ENCODE results near the gene PDZD8. TPM values are rescaled to one million over a fixed set of nuclear protein-coding genes. Genes with fewer than 3 reads are reported as not detected.

PDZD8 gene
- total RNA-seq, 1 experiment from 2014 or later, result 13.6 TPM

GRCh38 chr10:117351558-117351957 is 23.7 kb downstream of the PDZD8 start:
- Histone ChIP-seq H3K4me3 (ENCODE audit: low read length) (no peak overlapping the region), H3K9ac (ENCODE audit: low read length) (no peak overlapping the region), H3K9me2 (replicated peaks; ENCODE audit: low read length) (no peaks in the 10 kb centered on the region), H4K20me1 (ENCODE audit: low read length) (no peaks in the 10 kb centered on the region; the same call in 1 of the 2 replicates), H3K27me3 (ENCODE audit: low read length) (no peaks in the 10 kb centered on the region), H3K79me2 (ENCODE audit: low read length) (peaks cover 84% of the 10 kb centered on the region), H3K4me2 (ENCODE audit: low read length) (no peak overlapping the region), H3K36me3 (ENCODE audit: low read depth, low read length) (no peaks in the 10 kb centered on the region), H3F3A (ENCODE audit: low read length, unreplicated experiment) (no peaks in the 10 kb centered on the region), H3K9me3 (ENCODE audit: low read length) (no peaks in the 10 kb centered on the region), H3K4me1 (ENCODE audit: insufficient read depth, low read length) (no peaks in the 10 kb centered on the region), H2AFZ (ENCODE audit: low read length) (no peak overlapping the region), H3K27ac (ENCODE audit: low read length) (no peak overlapping the region)
- BruUV-seq (replicated peaks), result no TSS peak
- ChIA-PET CTCF (no interaction called here), POLR2A (ENCODE audit: unreplicated experiment) (no interaction called here)
- no peak for TF ChIP-seq EZH2 (IDR thresholded peaks at IDR 0.05; ENCODE audit: low read length, unreplicated experiment)
- no peak for TF ChIP-seq EZH2phosphoT487 (IDR thresholded peaks at IDR 0.05; ENCODE audit: borderline replicate concordance, low read length)
- no peak for TF ChIP-seq CTCF (conservative IDR thresholded peaks at IDR 0.05; ENCODE audit: low read depth, low read length)
- ATAC-seq (no peak), DNase-seq (no peak)
- intact Hi-C loops (cut with micrococcal nuclease), result no loop called here

DNA sequence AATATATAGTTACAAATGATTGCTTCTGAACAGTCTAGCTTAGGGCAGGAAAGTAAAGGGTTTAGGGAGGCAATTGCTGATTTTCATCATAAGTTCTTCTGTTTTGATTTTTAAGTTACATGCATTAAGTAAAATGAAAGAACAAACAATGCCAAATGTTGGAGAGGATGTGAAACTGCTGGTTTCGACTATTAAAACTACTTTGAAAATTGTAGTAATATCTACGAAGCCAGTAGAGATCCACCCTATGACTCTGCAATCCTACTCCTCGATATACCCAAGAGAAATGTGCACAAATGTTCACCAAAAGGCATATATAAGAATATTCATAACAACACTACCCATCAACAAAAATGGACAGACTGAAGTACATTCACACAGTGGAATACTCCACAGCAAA is 24.3 kb downstream of the PDZD8 start:
- POLR2A ChIA-PET (ENCODE audit: unreplicated experiment), result no interaction called here

GRCh38 chr10:117348236-117348635 is 27.0 kb downstream of the PDZD8 start:
- CTCF ChIA-PET, result no interaction called here
- intact Hi-C loops (cut with micrococcal nuclease), result no loop called here
- peaks cover 76% of the 10 kb centered on the region for H3K79me2 ChIP-seq (ENCODE audit: low read length)
- no peak for TF ChIP-seq EZH2phosphoT487 (IDR thresholded peaks at IDR 0.05; ENCODE audit: borderline replicate concordance, low read length)
- no peak for TF ChIP-seq EZH2 (IDR thresholded peaks at IDR 0.05; ENCODE audit: low read length, unreplicated experiment)
- TF ChIP-seq CTCF (conservative IDR thresholded peaks at IDR 0.05; ENCODE audit: low read depth, low read length), result no peak
- no peaks in the 10 kb centered on the region for H3K27me3 ChIP-seq (ENCODE audit: low read length)
- H4K20me1 ChIP-seq (ENCODE audit: low read length), result no peaks in the 10 kb centered on the region; the same call in 1 of the 2 replicates
- no peak overlapping the region for H2AFZ ChIP-seq (ENCODE audit: low read length)
- H3K9ac ChIP-seq (ENCODE audit: low read length), result no peak overlapping the region
- DNase-seq (no peak), ATAC-seq (no peak)
- no peaks in the 10 kb centered on the region for H3F3A ChIP-seq (ENCODE audit: low read length, unreplicated experiment)
- no peak overlapping the region for H3K4me2 ChIP-seq (ENCODE audit: low read length)
- no peaks in the 10 kb centered on the region for H3K36me3 ChIP-seq (ENCODE audit: low read depth, low read length)
- H3K27ac ChIP-seq (ENCODE audit: low read length), result no peak overlapping the region
- no peaks in the 10 kb centered on the region for H3K9me2 ChIP-seq (replicated peaks; ENCODE audit: low read length)
- no TSS peak for BruUV-seq (replicated peaks)
- POLR2A ChIA-PET (ENCODE audit: unreplicated experiment), result no interaction called here
- H3K9me3 ChIP-seq (ENCODE audit: low read length), result no peaks in the 10 kb centered on the region
- no peak overlapping the region for H3K4me3 ChIP-seq (ENCODE audit: low read length)
- H3K4me1 ChIP-seq (ENCODE audit: insufficient read depth, low read length), result peaks cover 15% of the 10 kb centered on the region

More for the DNA sequence above, 24.3 kb downstream of the PDZD8 start:
- Histone ChIP-seq H3K27ac (ENCODE audit: low read length) (no peak overlapping the region), H3K9ac (ENCODE audit: low read length) (no peak overlapping the region), H3K79me2 (ENCODE audit: low read length) (peaks cover 82% of the 10 kb centered on the region), H3K9me3 (ENCODE audit: low read length) (no peaks in the 10 kb centered on the region), H3K9me2 (replicated peaks; ENCODE audit: low read length) (no peaks in the 10 kb centered on the region), H3K27me3 (ENCODE audit: low read length) (no peaks in the 10 kb centered on the region), H3F3A (ENCODE audit: low read length, unreplicated experiment) (no peaks in the 10 kb centered on the region), H3K4me3 (ENCODE audit: low read length) (no peak overlapping the region), H2AFZ (ENCODE audit: low read length) (no peak overlapping the region), H3K4me2 (ENCODE audit: low read length) (no peak overlapping the region), H3K4me1 (ENCODE audit: insufficient read depth, low read length) (no peaks in the 10 kb centered on the region), H4K20me1 (ENCODE audit: low read length) (no peaks in the 10 kb centered on the region; the same call in 1 of the 2 replicates), H3K36me3 (ENCODE audit: low read depth, low read length) (no peaks in the 10 kb centered on the region)
- ATAC-seq (no peak), DNase-seq (no peak)
- BruUV-seq (replicated peaks), result no TSS peak
- no peak for TF ChIP-seq CTCF (conservative IDR thresholded peaks at IDR 0.05; ENCODE audit: low read depth, low read length)
- TF ChIP-seq EZH2phosphoT487 (IDR thresholded peaks at IDR 0.05; ENCODE audit: borderline replicate concordance, low read length), result no peak
- intact Hi-C loops (cut with micrococcal nuclease), result no loop called here
- CTCF ChIA-PET, result no interaction called here
